ENCODE measurements around the gene SCYGR8.
A peak's percentile ranks its signal among the peaks of the same experiment; 100 is the strongest.
"Not testable (repeated sequence)": the region's sequence is repeated elsewhere in the genome, so short reads cannot be mapped to it uniquely, and the experiment has no call there.

The SCYGR8 gene

GRCh38 chr2:227722821-227723220 is 22.9 kb upstream of the SCYGR8 start:
- peaks cover 25 to 31% of the 10 kb centered on the region in 2 donors for H3K27me3 Mint-ChIP-seq
- not testable (repeated sequence) for H3K4me3 Mint-ChIP-seq; H3K9me3 Mint-ChIP-seq; H3K4me1 Mint-ChIP-seq (ENCODE audit: low read depth in 2 of 2); DNase-seq; H3K36me3 Mint-ChIP-seq (ENCODE audit: insufficient read depth); ATAC-seq (replicated peaks); H3K27ac Mint-ChIP-seq

GRCh38 chr2:227724394-227725039 is 21.2 kb upstream of the SCYGR8 start, which contains the start of gene SCYGR6:
SCYGR6 (minus strand) TSS chr2:227724757; CDS start chr2:227724757, 0 bp downstream.
- no peak within 1 kb of the TSS for H3K4me3 Mint-ChIP-seq
- no peak for DNase-seq
- peaks cover 4% of the 10 kb centered on the region for H3K36me3 Mint-ChIP-seq (ENCODE audit: insufficient read depth)
- no peaks in the 10 kb centered on the region for H3K9me3 Mint-ChIP-seq
- H3K27ac Mint-ChIP-seq, result no peak within 1 kb of the TSS
- H3K27me3 Mint-ChIP-seq, result peaks cover 29 to 44% of the 10 kb centered on the region in 2 donors
- H3K4me1 Mint-ChIP-seq (ENCODE audit: low read depth in 2 of 2), result no peaks in the 10 kb centered on the region
- no peak for ATAC-seq (replicated peaks)

GRCh38 chr2:227728035-227728434 is 17.7 kb upstream of the SCYGR8 start, which contains the start of gene SCYGR7:
SCYGR7 (plus strand) TSS chr2:227728335; CDS start chr2:227728335, 0 bp downstream.
- no peaks in the 10 kb centered on the region for H3K4me1 Mint-ChIP-seq (ENCODE audit: low read depth in 2 of 2)
- H3K27me3 Mint-ChIP-seq, result peaks cover 15 to 37% of the 10 kb centered on the region in 2 donors
- ATAC-seq (replicated peaks) (no peak), DNase-seq (no peak)
- no peak within 1 kb of the TSS for H3K4me3 Mint-ChIP-seq
- H3K36me3 Mint-ChIP-seq (ENCODE audit: insufficient read depth), result peaks cover 4% of the 10 kb centered on the region
- no peaks in the 10 kb centered on the region for H3K9me3 Mint-ChIP-seq
- H3K27ac Mint-ChIP-seq, result no peak within 1 kb of the TSS

DNA sequence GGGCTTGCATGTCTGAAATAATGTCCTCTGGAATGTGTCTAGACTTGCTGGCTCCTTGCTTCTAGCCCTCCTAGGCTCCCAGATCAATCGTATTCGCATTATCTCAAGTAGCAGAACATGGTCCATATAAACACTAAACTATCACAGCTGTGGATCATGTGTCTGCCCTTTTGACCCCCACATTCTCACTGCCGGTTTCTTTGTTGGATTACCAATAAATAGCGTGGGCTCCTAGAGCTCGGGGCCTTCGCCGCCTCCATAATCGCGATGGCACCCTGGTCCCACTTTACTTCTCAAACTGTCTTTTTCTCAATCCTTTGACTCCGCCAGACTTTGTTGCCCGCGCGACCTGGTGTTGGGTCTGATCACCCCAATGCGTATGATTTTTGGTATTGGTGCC is 6.3 kb upstream of the SCYGR8 start:
- no peaks in the 10 kb centered on the region for H3K36me3 Mint-ChIP-seq (ENCODE audit: insufficient read depth)
- no peak for DNase-seq
- no peak overlapping the region for H3K27ac Mint-ChIP-seq

DNA sequence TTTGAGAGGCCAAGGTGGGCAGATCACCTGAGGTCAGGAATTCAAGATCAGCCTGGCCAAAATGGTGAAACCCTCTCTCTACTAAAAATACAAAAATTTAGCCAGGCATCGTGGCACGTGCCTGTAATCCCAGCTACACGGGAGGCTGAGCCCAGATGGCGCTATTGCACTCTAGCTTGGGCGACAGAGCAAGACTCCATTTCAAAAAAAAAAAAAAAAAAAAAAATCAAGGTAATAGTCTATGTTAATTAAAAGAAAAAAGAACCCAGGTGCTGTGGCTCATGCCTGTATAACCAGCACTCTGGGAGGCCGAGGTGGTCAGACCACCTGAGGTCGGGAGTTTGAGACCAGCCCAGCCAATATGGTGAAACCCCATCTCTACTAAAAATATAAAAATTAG is 5.0 kb upstream of the SCYGR8 start:
- not testable (repeated sequence) for H3K9me3 Mint-ChIP-seq; H3K4me1 Mint-ChIP-seq (ENCODE audit: low read depth in 2 of 2); DNase-seq; H3K36me3 Mint-ChIP-seq (ENCODE audit: insufficient read depth); ATAC-seq (replicated peaks); H3K4me3 Mint-ChIP-seq; H3K27ac Mint-ChIP-seq
- H3K27me3 Mint-ChIP-seq, result peaks cover 12 to 33% of the 10 kb centered on the region in 2 donors

More for the DNA sequence above, 6.3 kb upstream of the SCYGR8 start:
- peaks cover 12 to 33% of the 10 kb centered on the region in 2 donors for H3K27me3 Mint-ChIP-seq
- H3K9me3 Mint-ChIP-seq, result no peaks in the 10 kb centered on the region
- no peak overlapping the region for H3K4me3 Mint-ChIP-seq
- ATAC-seq (replicated peaks), result no peak
- no peaks in the 10 kb centered on the region for H3K4me1 Mint-ChIP-seq (ENCODE audit: low read depth in 2 of 2)

- no peak overlapping the region for H3K4me3 Mint-ChIP-seq
- H3K27ac Mint-ChIP-seq, result no peak overlapping the region
- ATAC-seq (replicated peaks), result no peak
- H3K4me1 Mint-ChIP-seq (ENCODE audit: low read depth in 2 of 2), result no peaks in the 10 kb centered on the region
- no peaks in the 10 kb centered on the region for H3K9me3 Mint-ChIP-seq
- peaks cover 3% of the 10 kb centered on the region for H3K36me3 Mint-ChIP-seq (ENCODE audit: insufficient read depth)
- peaks cover 12 to 23% of the 10 kb centered on the region in 2 donors for H3K27me3 Mint-ChIP-seq
- DNase-seq, result no peak
These were observed 2.4 kb downstream of the SCYGR8 start for GRCh38 chr2:227748079-227748478.

- DNase-seq; H3K36me3 Mint-ChIP-seq (ENCODE audit: insufficient read depth); H3K4me3 Mint-ChIP-seq; H3K27me3 Mint-ChIP-seq; ATAC-seq (replicated peaks); H3K27ac Mint-ChIP-seq; H3K9me3 Mint-ChIP-seq; H3K4me1 Mint-ChIP-seq (ENCODE audit: low read depth in 2 of 2): not testable (repeated sequence)
These were observed 10.6 kb downstream of the SCYGR8 start for GRCh38 chr2:227756261-227756660.

- Mint-ChIP-seq H3K9me3 (no peaks in the 10 kb centered on the region), H3K4me3 (no peak overlapping the region), H3K36me3 (ENCODE audit: insufficient read depth) (no peaks in the 10 kb centered on the region), H3K27me3 (peaks cover 0 to 10% of the 10 kb centered on the region in 2 donors), H3K4me1 (ENCODE audit: low read depth in 2 of 2) (no peaks in the 10 kb centered on the region), H3K27ac (no peak overlapping the region)
- ATAC-seq (replicated peaks), result no peak
- no peak for DNase-seq
These were observed 13.9 kb downstream of the SCYGR8 start for GRCh38 chr2:227759411-227760118.

- Mint-ChIP-seq H3K27ac (no peak overlapping the region), H3K36me3 (ENCODE audit: insufficient read depth) (no peaks in the 10 kb centered on the region), H3K27me3 (peaks cover 0 to 10% of the 10 kb centered on the region in 2 donors), H3K4me3 (no peak overlapping the region), H3K9me3 (no peaks in the 10 kb centered on the region), H3K4me1 (ENCODE audit: low read depth in 2 of 2) (peaks cover 0 to 4% of the 10 kb centered on the region in 2 donors)
- ATAC-seq (replicated peaks), result no peak
- DNase-seq, result no peak
These were observed 16.2 kb downstream of the SCYGR8 start for GRCh38 chr2:227761740-227762476.

- H3K27me3 Mint-ChIP-seq, result peaks cover 0 to 6% of the 10 kb centered on the region in 2 donors
- ATAC-seq (replicated peaks) (no peak), DNase-seq (no peak)
- H3K27ac Mint-ChIP-seq, result peak overlapping the region in 1 of 2 donors; percentile 55
- no peaks in the 10 kb centered on the region for H3K9me3 Mint-ChIP-seq
- no peak overlapping the region for H3K4me3 Mint-ChIP-seq
- H3K4me1 Mint-ChIP-seq (ENCODE audit: low read depth in 2 of 2), result peaks cover 0 to 4% of the 10 kb centered on the region in 2 donors
- H3K36me3 Mint-ChIP-seq (ENCODE audit: insufficient read depth), result no peaks in the 10 kb centered on the region
These were observed 20.2 kb downstream of the SCYGR8 start for GRCh38 chr2:227765788-227766372.

- H3K36me3 Mint-ChIP-seq (ENCODE audit: insufficient read depth), result no peaks in the 10 kb centered on the region
- DNase-seq (peak; percentile 34 to 48 (median 40)), ATAC-seq (replicated peaks) (peak; percentile 83)
- no peaks in the 10 kb centered on the region for H3K9me3 Mint-ChIP-seq
- H3K27me3 Mint-ChIP-seq, result peaks cover 0 to under 1% of the 10 kb centered on the region in 2 donors
- no peak overlapping the region for H3K4me3 Mint-ChIP-seq
- peak overlapping the region in 1 of 2 donors; percentile 55 for H3K27ac Mint-ChIP-seq
- peaks cover 0 to 4% of the 10 kb centered on the region in 2 donors for H3K4me1 Mint-ChIP-seq (ENCODE audit: low read depth in 2 of 2)
These were observed 20.7 kb downstream of the SCYGR8 start for GRCh38 chr2:227766373-227766883.

DNA sequence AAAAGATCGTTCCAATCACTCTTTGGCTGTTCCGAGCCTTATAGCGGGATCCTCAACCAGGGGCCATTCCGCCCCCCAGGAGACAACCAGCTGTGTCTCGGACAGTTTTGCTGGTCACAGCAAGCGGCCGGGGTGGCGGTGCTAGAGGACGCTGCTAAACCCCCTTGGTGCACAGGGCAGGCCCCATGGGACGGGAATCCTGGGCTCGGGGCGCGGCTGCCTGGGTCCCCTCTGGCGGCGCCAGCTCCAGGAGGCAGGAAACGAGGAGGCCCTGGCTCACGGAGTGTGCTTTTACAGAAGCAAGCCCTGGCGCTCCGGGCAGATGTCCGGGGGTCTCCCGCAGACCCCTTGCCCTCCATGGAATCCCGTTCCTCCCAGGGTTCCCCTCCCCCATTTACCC is 22.1 kb downstream of the SCYGR8 start:
- DNase-seq (no peak), ATAC-seq (replicated peaks) (no peak)
- Mint-ChIP-seq H3K4me3 (no peak overlapping the region), H3K27me3 (no peaks in the 10 kb centered on the region), H3K9me3 (no peaks in the 10 kb centered on the region), H3K4me1 (ENCODE audit: low read depth in 2 of 2) (peaks cover 0 to 4% of the 10 kb centered on the region in 2 donors), H3K36me3 (ENCODE audit: insufficient read depth) (peaks cover 3% of the 10 kb centered on the region), H3K27ac (no peak overlapping the region)

- no peak for DNase-seq
- H3K9me3 Mint-ChIP-seq, result no peaks in the 10 kb centered on the region
- no peaks in the 10 kb centered on the region for H3K27me3 Mint-ChIP-seq
- ATAC-seq (replicated peaks), result no peak
- H3K4me3 Mint-ChIP-seq, result no peak overlapping the region
- peaks cover 0 to 5% of the 10 kb centered on the region in 2 donors for H3K4me1 Mint-ChIP-seq (ENCODE audit: low read depth in 2 of 2)
- H3K27ac Mint-ChIP-seq, result no peak overlapping the region
- peaks cover 3% of the 10 kb centered on the region for H3K36me3 Mint-ChIP-seq (ENCODE audit: insufficient read depth)
These were observed 26.5 kb downstream of the SCYGR8 start for GRCh38 chr2:227772197-227772661.

Measured in effector memory CD8-positive, alpha-beta T cell (primary cell).